H9 (cell line): ENCODE results near the gene CCDC63. TPM values are rescaled to one million over a fixed set of nuclear protein-coding genes. Genes with fewer than 3 reads are reported as not detected.
A peak's percentile ranks its signal among the peaks of the same experiment; 100 is the strongest.

ENCODE experiments used
- DNase-seq: peaks from one replicate; pipeline ENCODE4 v3.0.0-alpha.2; 2017
- H2AFZ ChIP-seq: one replicate; pipeline ENCODE4 v1.6.1; 2013; ENCODE audit warnings: mild to moderate bottlenecking, low read length, control low read depth, moderate library complexity
- H2AK5ac ChIP-seq: 2 replicates; pipeline ENCODE4 v1.6.1; 2013; ENCODE audit warnings: low read length, control low read depth, mixed read lengths; ENCODE audit not compliant: insufficient read length
- H2BK120ac ChIP-seq: one replicate; pipeline ENCODE4 v1.6.1; 2013; ENCODE audit warnings: low read depth, mild to moderate bottlenecking, low read length, control low read depth, inconsistent platforms; ENCODE audit not compliant: poor library complexity, severe bottlenecking
- H2BK12ac ChIP-seq: 2 replicates; pipeline ENCODE4 v1.6.1; 2013; ENCODE audit warnings: low read length, control low read depth, mixed read lengths, low read depth; ENCODE audit not compliant: insufficient read length
- H2BK15ac ChIP-seq: 2 replicates; pipeline ENCODE4 v1.6.1; 2013; ENCODE audit warnings: low read depth, low read length, control low read depth
- H2BK20ac ChIP-seq: one replicate; pipeline ENCODE4 v1.6.1; 2013; ENCODE audit warnings: low read depth, mild to moderate bottlenecking, low read length, control low read depth, inconsistent platforms; ENCODE audit not compliant: poor library complexity, severe bottlenecking
- H2BK5ac ChIP-seq: 2 replicates; pipeline ENCODE4 v1.6.1; 2013; ENCODE audit warnings: low read length, control low read depth, mixed read lengths; ENCODE audit not compliant: insufficient read length
- H3K14ac ChIP-seq: 2 replicates; pipeline ENCODE4 v1.6.1; 2013; ENCODE audit warnings: low read length, control low read depth; ENCODE audit not compliant: insufficient read depth
- H3K18ac ChIP-seq: 2 replicates; pipeline ENCODE4 v1.6.1; 2013; ENCODE audit warnings: low read depth, mild to moderate bottlenecking, mixed read lengths, low read length, control low read depth; ENCODE audit not compliant: insufficient read length
- H3K23ac ChIP-seq: 2 replicates; pipeline ENCODE4 v1.6.1; 2013; ENCODE audit warnings: low read length, control low read depth, mixed read lengths, low read depth; ENCODE audit not compliant: insufficient read length
- H3K23me2 ChIP-seq: 2 replicates; pipeline ENCODE4 v1.6.1; 2013; ENCODE audit warnings: low read depth, mild to moderate bottlenecking, mixed read lengths, low read length, control low read depth; ENCODE audit not compliant: insufficient read length, poor library complexity, severe bottlenecking
- H3K27ac ChIP-seq: 2 replicates; pipeline ENCODE4 v1.5.1; 2013; ENCODE audit warnings: low read length, control low read depth, mixed read lengths, low read depth; ENCODE audit not compliant: insufficient read length
- H3K27me3 ChIP-seq: 2 replicates; pipeline ENCODE4 v1.6.1; 2013; ENCODE audit warnings: low read length, control low read depth, inconsistent platforms; ENCODE audit not compliant: insufficient read depth
- H3K4ac ChIP-seq: 2 replicates; pipeline ENCODE4 v1.6.1; 2013; ENCODE audit warnings: low read depth, mild to moderate bottlenecking, control low read depth, inconsistent platforms, low read length, moderate library complexity
- H3K4me1 ChIP-seq: 2 replicates; pipeline ENCODE4 v1.6.1; 2013; ENCODE audit warnings: low read length, control low read depth, inconsistent platforms; ENCODE audit not compliant: insufficient read depth
- H3K4me2 ChIP-seq: 2 replicates; pipeline ENCODE4 v1.6.1; 2013; ENCODE audit warnings: low read length, control low read depth, mixed read lengths; ENCODE audit not compliant: insufficient read length, insufficient read depth
- H3K56ac ChIP-seq: 2 replicates; pipeline ENCODE4 v1.6.1; 2013; ENCODE audit warnings: low read depth, mild to moderate bottlenecking, mixed read lengths, low read length, control low read depth; ENCODE audit not compliant: insufficient read length
- H3K79me1 ChIP-seq: 2 replicates; pipeline ENCODE4 v1.6.1; 2013; ENCODE audit warnings: low read depth, mild to moderate bottlenecking, moderate library complexity, low read length, control low read depth, inconsistent platforms; ENCODE audit not compliant: insufficient read depth, poor library complexity, severe bottlenecking
- H3K79me2 ChIP-seq: 2 replicates; pipeline ENCODE4 v1.6.1; 2013; ENCODE audit warnings: low read length, control low read depth, inconsistent platforms; ENCODE audit not compliant: insufficient read depth
- H3K9ac ChIP-seq: 2 replicates; pipeline ENCODE4 v1.6.1; 2013; ENCODE audit warnings: low read length, control low read depth, mixed read lengths; ENCODE audit not compliant: insufficient read length; ENCODE audit errors: extremely low read depth
- H3K9me3 ChIP-seq: one replicate; pipeline ENCODE4 v1.6.1; 2013; ENCODE audit warnings: low read depth, low read length, inconsistent platforms; ENCODE audit not compliant: control insufficient read depth
- H3T11ph ChIP-seq: one replicate; pipeline ENCODE4 v1.6.1; 2013; ENCODE audit warnings: mild to moderate bottlenecking, low read length, control low read depth, inconsistent platforms
- H4K20me1 ChIP-seq: one replicate; pipeline ENCODE4 v1.6.1; 2013; ENCODE audit not compliant: control insufficient read depth, insufficient read length, insufficient read depth
- H4K5ac ChIP-seq: 2 replicates; pipeline ENCODE4 v1.6.1; 2013; ENCODE audit warnings: low read depth, mild to moderate bottlenecking, mixed read lengths, low read length, control low read depth; ENCODE audit not compliant: insufficient read length
- H4K8ac ChIP-seq: replicated peaks from 2 replicates; pipeline ENCODE4 v1.6.1; 2013; ENCODE audit warnings: low read length, control low read depth, mixed read lengths, low read depth; ENCODE audit not compliant: insufficient read length
- H4K91ac ChIP-seq: 2 replicates; pipeline ENCODE4 v1.6.1; 2013; ENCODE audit warnings: low read depth, mild to moderate bottlenecking, moderate library complexity, mixed read lengths, low read length, control low read depth; ENCODE audit not compliant: insufficient read length
- H3K27ac Mint-ChIP-seq, 3 experiments: 2 replicates in 2 of 3; 3 replicates in 1 of 3; pipeline ENCODE4 v1.8.0; 2020 to 2021; ENCODE audit warnings: mixed read lengths in 3 of 3, mild to moderate bottlenecking in 1 of 3, moderate library complexity in 1 of 3
- H3K27me3 Mint-ChIP-seq: 2 replicates; pipeline ENCODE4 v1.8.0; 2021; ENCODE audit warnings: low read depth, mild to moderate bottlenecking, moderate library complexity, mixed read lengths
- H3K36me3 Mint-ChIP-seq, 3 experiments: 2 replicates in 2 of 3; 3 replicates in 1 of 3; pipeline ENCODE4 v1.8.0; 2020 to 2021; ENCODE audit warnings: low read depth in 3 of 3, mixed read lengths in 3 of 3; ENCODE audit not compliant: insufficient read depth in 1 of 3
- H3K4me1 Mint-ChIP-seq, 2 experiments: 2 replicates each; pipeline ENCODE4 v1.8.0; 2020; ENCODE audit warnings: mixed read lengths in 2 of 2
- H3K4me3 Mint-ChIP-seq, 2 experiments: 2 replicates in 1 of 2; 3 replicates in 1 of 2; pipeline ENCODE4 v1.8.0; 2020 to 2021; ENCODE audit warnings: mild to moderate bottlenecking in 2 of 2, mixed read lengths in 2 of 2, moderate library complexity in 1 of 2
- H3K9me3 Mint-ChIP-seq, 2 experiments: 2 replicates in 1 of 2; 3 replicates in 1 of 2; pipeline ENCODE4 v1.8.0; 2020; ENCODE audit warnings: mild to moderate bottlenecking in 2 of 2, mixed read lengths in 2 of 2, moderate library complexity in 1 of 2
- CTCF ChIP-seq: fragments of 200-600 bp; sonication (generic); conservative IDR thresholded peaks from 3 replicates; pipeline ENCODE4 v1.8.0; 2021; ENCODE audit warnings: antibody characterized with exemption, mild to moderate bottlenecking
- WGBS: extraction: QIAGEN DNeasy Blood & Tissue Kit; methylation state at CpG from one replicate; pipeline ENCODE4 v1.1.7; 2013; ENCODE audit warnings: missing lambda C conversion rate, low lambda C conversion rate, mixed read lengths; ENCODE audit not compliant: insufficient read length; ENCODE audit errors: extremely low coverage; 5-methylcytosine and 5-hydroxymethylcytosine counted together
- total RNA-seq: library from RNA; stranded (reverse); gene quantifications from 2 replicates; pipeline ENCODE4 v1.2.1, GENCODE V29; 2021

CCDC63 gene
- total RNA-seq, 1 experiment from 2014 or later = 0.77 TPM

GRCh38 chr12:110907583-110907982 lies 60.8 kb downstream of the CCDC63 start:
- no CpG with 5 or more reads among the region's 8 CpGs for WGBS
- Histone ChIP-seq H4K20me1 (no peaks in the 10 kb centered on the region), H3K79me2 (no peaks in the 10 kb centered on the region), H3K56ac (no peak overlapping the region), H2BK20ac (no peak overlapping the region), H4K8ac (no peak overlapping the region), H4K91ac (no peak overlapping the region), H2BK12ac (no peak overlapping the region), H3K23me2 (no peaks in the 10 kb centered on the region), H2BK120ac (no peak overlapping the region), H3K9ac (no peak overlapping the region), H3K27ac (no peak overlapping the region), H3K4me1 (no peaks in the 10 kb centered on the region), H2BK5ac (no peak overlapping the region), H3K18ac (no peak overlapping the region), H4K5ac (no peak overlapping the region), H3K23ac (no peak overlapping the region), H2AK5ac (no peak overlapping the region), H3T11ph (no peak overlapping the region), H3K4ac (no peak overlapping the region), H2BK15ac (no peak overlapping the region), H2AFZ (no peak overlapping the region), H3K27me3 (no peaks in the 10 kb centered on the region), H3K4me2 (no peak overlapping the region), H3K14ac (no peak overlapping the region), H3K79me1 (no peaks in the 10 kb centered on the region), H3K9me3 (no peaks in the 10 kb centered on the region)
- H3K27me3 Mint-ChIP-seq = peaks cover 8% of the 10 kb centered on the region
- peak overlapping the region in 1 of 3 experiments; percentile 21; a peak in 1 of 7 replicates for H3K27ac Mint-ChIP-seq
- H3K4me3 Mint-ChIP-seq = no peak overlapping the region
- TF ChIP-seq CTCF = no peak
- H3K9me3 Mint-ChIP-seq = 0 out of 5 replicates have a peak, but pooled peaks cover 0 to 2% of the 10 kb centered on the region in 2 experiments
- no peaks in the 10 kb centered on the region for H3K36me3 Mint-ChIP-seq
- no peak for DNase-seq
- H3K4me1 Mint-ChIP-seq = peaks cover 6 to 9% of the 10 kb centered on the region in 2 experiments
